WTC11 (cell line): Measurements from ENCODE around the gene WBP2. TPM values are rescaled to one million over a fixed set of nuclear protein-coding genes. Genes with fewer than 3 reads are reported as not detected.

Source experiments
- ATAC-seq: fragments of 200-7000 bp; cut with Tn5 transposase; 2 replicates; pipeline ENCODE4 v1.10.0; 2021; ENCODE audit warnings: mild to moderate bottlenecking, moderate library complexity
- CTCF ChIA-PET: fragments of 300-600 bp; sonication (Branson Sonifier 250); formaldehyde crosslinking; loops from one replicate; lab custom pipeline; 2021; ENCODE audit warnings: antibody characterized with exemption; lab: Charles Lee
- POLR2A ChIA-PET: fragments of 350-600 bp; sonication (Branson Sonifier 250); formaldehyde crosslinking; loops from one replicate; lab custom pipeline; 2021; ENCODE audit warnings: antibody characterized with exemption; lab: Charles Lee
- DNase-seq: peaks from one replicate; pipeline ENCODE4 v3.0.0; 2021; ENCODE audit warnings: low spot score
- H3K27ac Mint-ChIP-seq: 2 replicates; pipeline ENCODE4 v1.8.0; 2021; ENCODE audit warnings: mixed read lengths
- H3K27me3 Mint-ChIP-seq: 2 replicates; pipeline ENCODE4 v1.8.0; 2021; ENCODE audit warnings: low read depth, mild to moderate bottlenecking, moderate library complexity, mixed read lengths
- H3K36me3 Mint-ChIP-seq: 2 replicates; pipeline ENCODE4 v1.8.0; 2021; ENCODE audit warnings: mixed read lengths
- H3K4me1 Mint-ChIP-seq: 2 replicates; pipeline ENCODE4 v1.8.0; 2022; ENCODE audit warnings: mixed read lengths
- H3K4me3 Mint-ChIP-seq: 2 replicates; pipeline ENCODE4 v1.8.0; 2021; ENCODE audit warnings: mild to moderate bottlenecking, moderate library complexity, mixed read lengths
- H3K9me3 Mint-ChIP-seq: 2 replicates; pipeline ENCODE4 v1.8.0; 2021; ENCODE audit warnings: mixed read lengths
- AFF4 ChIP-seq: sonication (generic); formaldehyde crosslinking; IDR thresholded peaks from 2 replicates; pipeline ENCODE4 v1.8.1; 2023; ENCODE audit warnings: mild to moderate bottlenecking, missing genetic modification reagents, borderline replicate concordance
- CREB1 ChIP-seq: sonication (generic); formaldehyde crosslinking; IDR thresholded peaks from 2 replicates; pipeline ENCODE4 v1.8.0; 2023; ENCODE audit warnings: mild to moderate bottlenecking, missing genetic modification reagents
- CTCF ChIP-seq: fragments of 200-600 bp; IDR thresholded peaks from 2 replicates; pipeline ENCODE4 v1.8.0; 2022; ENCODE audit warnings: antibody characterized with exemption
- E2F5 ChIP-seq: sonication (generic); formaldehyde crosslinking; IDR thresholded peaks from 2 replicates; pipeline ENCODE4 v1.8.1; 2022; ENCODE audit warnings: mild to moderate bottlenecking, moderate library complexity, missing genetic modification reagents
- ETV6 ChIP-seq: sonication (generic); formaldehyde crosslinking; IDR thresholded peaks from 2 replicates; pipeline ENCODE4 v1.8.1; 2022; ENCODE audit warnings: mild to moderate bottlenecking, missing genetic modification reagents
- HMGXB4 ChIP-seq: sonication (generic); formaldehyde crosslinking; IDR thresholded peaks from 2 replicates; pipeline ENCODE4 v1.8.1; 2023; ENCODE audit warnings: mild to moderate bottlenecking, moderate library complexity, missing genetic modification reagents
- JUN ChIP-seq: sonication (generic); formaldehyde crosslinking; IDR thresholded peaks from 2 replicates; pipeline ENCODE4 v1.8.0; 2023; ENCODE audit warnings: mild to moderate bottlenecking, missing genetic modification reagents
- RELA ChIP-seq: sonication (generic); formaldehyde crosslinking; IDR thresholded peaks from 2 replicates; pipeline ENCODE4 v1.8.1; 2022; ENCODE audit warnings: missing genetic modification reagents, mild to moderate bottlenecking, borderline replicate concordance
- TEAD1 ChIP-seq: sonication (generic); formaldehyde crosslinking; IDR thresholded peaks from 2 replicates; pipeline ENCODE4 v1.8.0; 2022; ENCODE audit warnings: mild to moderate bottlenecking, missing genetic modification reagents
- ZMAT4 ChIP-seq: fragments of 250-450 bp; sonication (Bioruptor Pico); IDR thresholded peaks from 2 replicates; pipeline ENCODE4 v1.9.0; 2021; ENCODE audit warnings: mild to moderate bottlenecking
- ZNF263 ChIP-seq: sonication (generic); formaldehyde crosslinking; IDR thresholded peaks from 2 replicates; pipeline ENCODE4 v1.8.1; 2022; ENCODE audit warnings: low read depth, mild to moderate bottlenecking, moderate library complexity, missing genetic modification reagents
- ZNF423 ChIP-seq: fragments of 250-450 bp; sonication (Bioruptor Pico); IDR thresholded peaks from 2 replicates; pipeline ENCODE4 v2.1.2; 2022; ENCODE audit warnings: mild to moderate bottlenecking, moderate library complexity
- total RNA-seq: library from RNA; stranded (reverse); gene quantifications from 3 replicates; pipeline ENCODE4 v1.2.3, GENCODE V29; 2021

WBP2 gene
- total RNA-seq, 1 experiment from 2014 or later = 68.8 TPM

GRCh38 chr17:75835654-75835987 lies 19.5 kb downstream of the WBP2 start:
- DNase-seq (no peak), ATAC-seq (no peak)
- H3K36me3 Mint-ChIP-seq = no peaks in the 10 kb centered on the region
- H3K27ac Mint-ChIP-seq = no peak overlapping the region
- ChIA-PET POLR2A (interaction anchor here (0.6 kb wide), 1 partner anchor 294 kb away, joined by 3 read pairs; no protein-coding TSS in a partner anchor), CTCF (interaction anchor here (1.2 to 6.6 kb wide), 6 partner anchors 8 to 203 kb away, joined by 3 to 76 read pairs (median 8); partner anchors contain the start of genes SMIM5 and UNC13D)
- no peaks in the 10 kb centered on the region for H3K9me3 Mint-ChIP-seq
- H3K4me3 Mint-ChIP-seq = no peak overlapping the region
- H3K4me1 Mint-ChIP-seq = peaks cover 25% of the 10 kb centered on the region
- no peaks in the 10 kb centered on the region for H3K27me3 Mint-ChIP-seq
- TF ChIP-seq CTCF = no peak
- TF ChIP-seq E2F5 = no peak
- no peak for TF ChIP-seq RELA (CRISPR knock-in tag)
- TF ChIP-seq CREB1 (CRISPR knock-in tag) = no peak
- TF ChIP-seq HMGXB4 (CRISPR knock-in tag) = no peak
- TF ChIP-seq ZMAT4 (CRISPR knock-in tag) = no peak
- TF ChIP-seq, all 79 proteins: peak for 0

DNA sequence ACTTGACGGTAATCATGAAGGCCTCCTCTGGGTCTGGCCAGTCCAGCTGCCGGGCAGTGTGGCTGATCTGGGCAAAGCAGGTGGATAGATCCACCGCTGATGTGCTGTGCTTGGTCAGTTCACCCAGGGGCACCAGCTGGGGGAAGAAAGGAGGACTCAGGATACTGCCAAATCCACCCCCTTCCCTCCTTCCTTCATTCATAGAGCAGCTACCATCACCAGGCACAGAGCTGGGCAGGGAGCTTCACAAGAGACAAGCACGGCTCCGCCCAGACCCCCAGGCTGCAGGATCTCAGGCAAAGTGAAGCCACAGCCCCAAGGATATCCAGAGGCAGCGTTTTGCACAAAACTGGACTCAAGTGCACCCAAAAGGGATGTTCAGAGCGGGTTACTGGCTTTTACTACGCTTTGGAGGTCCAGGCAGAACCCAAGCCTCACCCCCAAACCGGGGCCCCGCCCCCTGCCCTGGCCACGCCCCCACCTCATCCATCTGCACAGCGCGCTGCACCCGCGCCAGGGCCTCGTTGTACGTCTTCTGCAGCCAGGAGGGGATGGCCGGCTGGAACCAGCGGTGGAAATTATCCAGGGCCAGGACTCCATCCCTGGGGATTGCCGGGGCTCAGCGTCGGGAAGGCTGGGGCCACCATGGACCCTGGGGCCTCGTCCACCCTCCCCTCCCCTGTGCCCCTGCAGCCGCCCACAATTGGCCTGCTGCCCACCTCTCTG lies 20.0 kb downstream of the WBP2 start:
- H3K4me1 Mint-ChIP-seq = peaks cover 30% of the 10 kb centered on the region
- H3K27ac Mint-ChIP-seq = no peak overlapping the region
- CTCF ChIA-PET = interaction anchor here (1.0 to 6.6 kb wide), 7 partner anchors 8 to 202 kb away, joined by 3 to 76 read pairs (median 4); partner anchors contain the start of genes SMIM5, UNC13D and WBP2
- no peak for ATAC-seq
- H3K9me3 Mint-ChIP-seq = no peaks in the 10 kb centered on the region
- TF ChIP-seq ZNF423 (CRISPR knock-in tag) (no peak), ZNF263 (CRISPR knock-in tag) (no peak), AFF4 (CRISPR knock-in tag) (no peak), ETV6 (CRISPR knock-in tag) (no peak), JUN (no peak), TEAD1 (CRISPR knock-in tag) (no peak)
- TF ChIP-seq, all 79 proteins: peak for 0
- no peak overlapping the region for H3K4me3 Mint-ChIP-seq
- H3K27me3 Mint-ChIP-seq = no peaks in the 10 kb centered on the region
- DNase-seq = peak; percentile 66
- H3K36me3 Mint-ChIP-seq = no peaks in the 10 kb centered on the region
- POLR2A ChIA-PET = interaction anchor here (0.6 kb wide), 1 partner anchor 295 kb away, joined by 3 read pairs; no protein-coding TSS in a partner anchor
